Thyroid gland (tissue), 4 donors: ENCODE measurements around the gene MIEN1. TPM values are rescaled to one million over a fixed set of nuclear protein-coding genes. Genes with fewer than 3 reads are reported as not detected.

Experiments
- DNase-seq, 2 donors: peaks; one replicate each; pipeline ENCODE4 v3.0.0-alpha.2; 2019
- H3K27ac ChIP-seq, 3 donors: fragments of 200-600 bp; sonication (generic); 1 replicate in 2 of 3; 2 replicates in 1 of 3; pipeline ENCODE4 v1.5.1; 2016 to 2019; ENCODE audit warnings: mild to moderate bottlenecking in 1 of 3, moderate library complexity in 1 of 3
- H3K27me3 ChIP-seq: fragments of 200-600 bp; sonication (generic); one replicate; pipeline ENCODE4 v1.5.1; 2019
- H3K36me3 ChIP-seq, 2 donors: fragments of 200-600 bp; sonication (generic); one replicate each; pipeline ENCODE4 v1.5.1; 2016 to 2019
- H3K4me1 ChIP-seq, 2 donors: fragments of 200-600 bp; sonication (generic); one replicate each; pipeline ENCODE4 v1.5.1; 2017 to 2019
- H3K4me3 ChIP-seq, 3 donors: fragments of 200-600 bp; sonication (generic); replicated peaks in 1 of 3; 1 replicate in 2 of 3; 2 replicates in 1 of 3; pipeline ENCODE4 v1.5.1; 2016; ENCODE audit warnings: mild to moderate bottlenecking in 1 of 3
- H3K9me3 ChIP-seq: fragments of 200-600 bp; sonication (generic); one replicate; pipeline ENCODE4 v1.5.1; 2017
- POLR2A ChIP-seq, 2 donors: fragments of 450-650 bp; IDR thresholded peaks; one replicate each; pipeline ENCODE4 v1.6.1; 2017; ENCODE audit warnings: antibody characterized with exemption in 2 of 2, mild to moderate bottlenecking in 2 of 2, moderate library complexity in 1 of 2
- WGBS, 2 donors: methylation state at CpG; one replicate each; pipeline ENCODE4 v1.1.5; 2017; 5-methylcytosine and 5-hydroxymethylcytosine counted together
- intact Hi-C: fragments of 100-400 bp; cut with DNase I; formaldehyde crosslinking; loops from one replicate; pipeline ENCODE4 v1.15.1; 2023
- total RNA-seq, 4 donors: library from RNA; depleted of rRNA; stranded (reverse); fragments of >200 nt; gene quantifications; one replicate each; pipeline ENCODE4 v1.2.3, GENCODE V29; 2016
- TF ChIP-seq, protein P1 (sequence below), 6 experiments: fragments of 200-600 bp in 3 of 6; fragments of 450-650 bp in 3 of 6; sonication (generic) in 3 of 6; IDR thresholded peaks; one replicate each; pipeline ENCODE4 v1.5.1; 2016 to 2019; ENCODE audit warnings: antibody characterized with exemption in 6 of 6, mild to moderate bottlenecking in 2 of 6, inconsistent platforms in 1 of 6, moderate library complexity in 1 of 6

The MIEN1 gene
- total RNA-seq, 4 donors from 2014 or later, result 39.8 to 134 (median 70.3) TPM

- peak in 1 of 2 donors; percentile 35 for DNase-seq
- intact Hi-C loops, result no loop called here
- Histone ChIP-seq H3K9me3 (no peaks in the 10 kb centered on the region), H3K27me3 (no peaks in the 10 kb centered on the region), H3K27ac (peak overlapping the region; percentile 90 to 97 (median 93)), H3K4me3 (no peak overlapping the region), H3K4me1 (peaks cover 61 to 67% of the 10 kb centered on the region in 2 donors), H3K36me3 (peaks cover 15 to 16% of the 10 kb centered on the region in 2 donors)
- TF ChIP-seq, protein P1, sequence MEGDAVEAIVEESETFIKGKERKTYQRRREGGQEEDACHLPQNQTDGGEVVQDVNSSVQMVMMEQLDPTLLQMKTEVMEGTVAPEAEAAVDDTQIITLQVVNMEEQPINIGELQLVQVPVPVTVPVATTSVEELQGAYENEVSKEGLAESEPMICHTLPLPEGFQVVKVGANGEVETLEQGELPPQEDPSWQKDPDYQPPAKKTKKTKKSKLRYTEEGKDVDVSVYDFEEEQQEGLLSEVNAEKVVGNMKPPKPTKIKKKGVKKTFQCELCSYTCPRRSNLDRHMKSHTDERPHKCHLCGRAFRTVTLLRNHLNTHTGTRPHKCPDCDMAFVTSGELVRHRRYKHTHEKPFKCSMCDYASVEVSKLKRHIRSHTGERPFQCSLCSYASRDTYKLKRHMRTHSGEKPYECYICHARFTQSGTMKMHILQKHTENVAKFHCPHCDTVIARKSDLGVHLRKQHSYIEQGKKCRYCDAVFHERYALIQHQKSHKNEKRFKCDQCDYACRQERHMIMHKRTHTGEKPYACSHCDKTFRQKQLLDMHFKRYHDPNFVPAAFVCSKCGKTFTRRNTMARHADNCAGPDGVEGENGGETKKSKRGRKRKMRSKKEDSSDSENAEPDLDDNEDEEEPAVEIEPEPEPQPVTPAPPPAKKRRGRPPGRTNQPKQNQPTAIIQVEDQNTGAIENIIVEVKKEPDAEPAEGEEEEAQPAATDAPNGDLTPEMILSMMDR (IDR thresholded peaks at IDR 0.05), result peak in 1 of 6 experiments; percentile 26
- TF ChIP-seq POLR2A (IDR thresholded peaks at IDR 0.05), result no peak
- WGBS, 2 donors, result 56 to 68% methylated on average over 7 to 11 of the region's 11 CpGs
These were observed 25.3 kb downstream of the MIEN1 start for GRCh38 chr17:39704821-39705551.

GRCh38 chr17:39703913-39704312, 26.4 kb downstream of the MIEN1 start:
- H3K27ac ChIP-seq, result peak overlapping the region; percentile 72 to 97 (median 90)
- H3K9me3 ChIP-seq, result no peaks in the 10 kb centered on the region
- H3K36me3 ChIP-seq, result peaks cover 7 to 11% of the 10 kb centered on the region in 2 donors
- 86 to 95% methylated on average over 5 of the region's 5 CpGs for WGBS, 2 donors
- DNase-seq, result no peak
- no peak overlapping the region for H3K4me3 ChIP-seq
- no peaks in the 10 kb centered on the region for H3K27me3 ChIP-seq
- intact Hi-C loops, result no loop called here
- H3K4me1 ChIP-seq, result peaks cover 61 to 73% of the 10 kb centered on the region in 2 donors
- TF ChIP-seq, protein P1 (IDR thresholded peaks at IDR 0.05), result no peak
- TF ChIP-seq POLR2A (IDR thresholded peaks at IDR 0.05), result no peak

- DNase-seq, result peak; percentile 57 to 59
These were observed 27.1 kb downstream of the MIEN1 start for GRCh38 chr17:39702901-39703893.

GRCh38 chr17:39701784-39702422, 28.4 kb downstream of the MIEN1 start:
- Histone ChIP-seq H3K27me3 (no peaks in the 10 kb centered on the region), H3K4me3 (peak overlapping the region in 1 of 3 donors; percentile 91), H3K36me3 (no peaks in the 10 kb centered on the region), H3K9me3 (no peaks in the 10 kb centered on the region), H3K27ac (peak overlapping the region in 2 of 3 donors; percentile 90 to 97), H3K4me1 (peaks cover 55 to 62% of the 10 kb centered on the region in 2 donors)
- intact Hi-C loops, result no loop called here
- WGBS, 2 donors, result 67 to 79% methylated on average over 4 of the region's 4 CpGs
- no peak for DNase-seq
- TF ChIP-seq POLR2A (IDR thresholded peaks at IDR 0.05), result no peak
- TF ChIP-seq, protein P1 (IDR thresholded peaks at IDR 0.05), result no peak

More at GRCh38 chr17:39702901-39703893, 27.1 kb downstream of the MIEN1 start:
- Histone ChIP-seq H3K27me3 (no peaks in the 10 kb centered on the region), H3K27ac (peak overlapping the region; percentile 72 to 97 (median 90)), H3K4me3 (no peak overlapping the region), H3K4me1 (peaks cover 61 to 73% of the 10 kb centered on the region in 2 donors), H3K9me3 (no peaks in the 10 kb centered on the region), H3K36me3 (peaks cover under 1 to 4% of the 10 kb centered on the region in 2 donors)
- TF ChIP-seq, protein P1 (IDR thresholded peaks at IDR 0.05), result no peak
- peak in 1 of 2 donors; percentile 39 for TF ChIP-seq POLR2A (IDR thresholded peaks at IDR 0.05)
- WGBS, 2 donors, result 38 to 43% methylated on average over 9 to 11 of the region's 12 CpGs
- intact Hi-C loops, result no loop called here
